AG10803 (cell line): ENCODE measurements around the gene GRIK3.

ENCODE experiments used
- DNase-seq: peaks from one replicate; pipeline ENCODE4 v3.0.0; 2010; ENCODE audit warnings: low read depth
- H3K4me3 ChIP-seq: 2 replicates; pipeline ENCODE4 v1.5.1; 2011; ENCODE audit warnings: mild to moderate bottlenecking, low read length, control low read depth
- CTCF ChIP-seq: conservative IDR thresholded peaks from 2 replicates; pipeline ENCODE4 v1.5.1; 2011; ENCODE audit warnings: mild to moderate bottlenecking, low read length, control low read depth, inconsistent platforms

The GRIK3 gene

GRCh38 chr1:36872126-36872754, 162.1 kb downstream of the GRIK3 start:
- no peak overlapping the region for H3K4me3 ChIP-seq
- no peak for TF ChIP-seq CTCF
- DNase-seq: no peak

- H3K4me3 ChIP-seq: no peak overlapping the region
- DNase-seq: no peak
- TF ChIP-seq CTCF: no peak
Observed at GRCh38 chr1:36871146-36871971, 163.0 kb downstream of the GRIK3 start.

- DNase-seq: no peak
- no peak for TF ChIP-seq CTCF
- no peak overlapping the region for H3K4me3 ChIP-seq
Observed at GRCh38 chr1:36869826-36870225, 164.5 kb downstream of the GRIK3 start.

GRCh38 chr1:36869054-36869453, 165.3 kb downstream of the GRIK3 start:
- H3K4me3 ChIP-seq: no peak overlapping the region
- no peak for DNase-seq
- TF ChIP-seq CTCF: no peak

GRCh38 chr1:36867575-36867974, 166.7 kb downstream of the GRIK3 start:
- TF ChIP-seq CTCF: no peak
- H3K4me3 ChIP-seq: no peak overlapping the region
- DNase-seq: no peak

- DNase-seq: no peak
- TF ChIP-seq CTCF: no peak
- no peak overlapping the region for H3K4me3 ChIP-seq
Observed at GRCh38 chr1:36866169-36866814, 168.0 kb downstream of the GRIK3 start.

GRCh38 chr1:36865602-36865900, 168.8 kb downstream of the GRIK3 start:
- H3K4me3 ChIP-seq: no peak overlapping the region

More at GRCh38 chr1:36865602-36865900, 168.8 kb downstream of the GRIK3 start:
- no peak for TF ChIP-seq CTCF
- DNase-seq: no peak
